GM21786 (cell line): ENCODE data around the gene MKNK1.

ENCODE experiments used
- ATAC-seq: cut with Tn5 transposase; IDR thresholded peaks from one replicate; pipeline ENCODE4 v1.9.1; 2021; ENCODE audit not compliant: unreplicated experiment

Gene MKNK1

GRCh38 chr1:46568461-46568891 lies 35.6 kb downstream of the MKNK1 start:
- no peak for ATAC-seq

GRCh38 chr1:46563341-46563740 lies 40.7 kb downstream of the MKNK1 start:
- no peak for ATAC-seq

- no peak for ATAC-seq
Measured at GRCh38 chr1:46562498-46562897, 41.6 kb downstream of the MKNK1 start.

- no peak for ATAC-seq
Measured at GRCh38 chr1:46558966-46559365, 45.1 kb downstream of the MKNK1 start.

- ATAC-seq = no peak
Measured at GRCh38 chr1:46558141-46558963, 45.7 kb downstream of the MKNK1 start.

GRCh38 chr1:46557403-46557802 lies 46.7 kb downstream of the MKNK1 start:
- ATAC-seq = no peak

GRCh38 chr1:46556822-46557221 lies 47.2 kb downstream of the MKNK1 start:
- ATAC-seq = no peak

GRCh38 chr1:46555826-46556619 lies 48.0 kb downstream of the MKNK1 start:
- ATAC-seq = no peak

- ATAC-seq = no peak
Measured at GRCh38 chr1:46554597-46555381, 49.3 kb downstream of the MKNK1 start.

- ATAC-seq = no peak
Measured at GRCh38 chr1:46554236-46554596, 49.9 kb downstream of the MKNK1 start.

GRCh38 chr1:46553506-46553905 lies 50.6 kb downstream of the MKNK1 start:
- no peak for ATAC-seq

GRCh38 chr1:46552357-46553237 lies 51.5 kb downstream of the MKNK1 start:
- ATAC-seq = no peak

- no peak for ATAC-seq
Measured at GRCh38 chr1:46551597-46552095, 52.4 kb downstream of the MKNK1 start, which contains the start of gene KNCN. TSS of gene KNCN (minus strand) at chr1:46551647. CDS start at chr1:46551215, 432 bp downstream.

- ATAC-seq = no peak
Measured at GRCh38 chr1:46550751-46551231, 53.3 kb downstream of the MKNK1 start.

- ATAC-seq = no peak
Measured at GRCh38 chr1:46549697-46550681, 54.1 kb downstream of the MKNK1 start.

GRCh38 chr1:46547481-46548383 lies 56.3 kb downstream of the MKNK1 start:
- no peak for ATAC-seq

GRCh38 chr1:46546210-46546609 lies 57.9 kb downstream of the MKNK1 start:
- ATAC-seq = no peak

- ATAC-seq = no peak
Measured at GRCh38 chr1:46545784-46546183, 58.3 kb downstream of the MKNK1 start.
